ENCODE measurements around the gene CHRD.

DNA sequence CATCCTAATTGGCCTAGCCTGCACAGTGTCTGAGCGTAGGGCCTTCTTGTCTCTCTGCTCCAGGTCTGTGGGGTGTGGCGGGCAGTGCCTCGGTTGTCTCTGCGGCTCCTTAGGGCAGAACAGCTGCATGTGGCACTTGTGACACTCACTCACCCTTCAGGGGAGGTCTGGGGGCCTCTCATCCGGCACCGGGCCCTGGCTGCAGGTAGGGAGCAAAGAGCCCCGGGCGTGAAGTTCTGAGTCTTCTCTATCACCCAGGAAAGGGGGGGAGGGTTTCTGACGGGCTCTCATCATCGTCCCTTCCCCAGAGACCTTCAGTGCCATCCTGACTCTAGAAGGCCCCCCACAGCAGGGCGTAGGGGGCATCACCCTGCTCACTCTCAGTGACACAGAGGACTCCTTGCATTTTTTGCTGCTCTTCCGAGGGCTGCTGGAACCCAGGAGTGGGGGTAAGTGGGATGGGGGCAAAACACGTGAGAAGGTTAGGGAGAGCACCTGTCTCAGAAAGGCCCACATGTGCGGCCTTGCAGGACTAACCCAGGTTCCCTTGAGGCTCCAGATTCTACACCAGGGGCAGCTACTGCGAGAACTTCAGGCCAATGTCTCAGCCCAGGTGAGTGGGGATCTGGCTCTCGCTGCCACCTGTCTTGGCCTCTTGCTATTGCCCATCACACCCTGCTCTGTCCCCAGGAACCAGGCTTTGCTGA, 2.6 kb downstream of the CHRD start:
- TF ChIP-seq, protein P1, sequence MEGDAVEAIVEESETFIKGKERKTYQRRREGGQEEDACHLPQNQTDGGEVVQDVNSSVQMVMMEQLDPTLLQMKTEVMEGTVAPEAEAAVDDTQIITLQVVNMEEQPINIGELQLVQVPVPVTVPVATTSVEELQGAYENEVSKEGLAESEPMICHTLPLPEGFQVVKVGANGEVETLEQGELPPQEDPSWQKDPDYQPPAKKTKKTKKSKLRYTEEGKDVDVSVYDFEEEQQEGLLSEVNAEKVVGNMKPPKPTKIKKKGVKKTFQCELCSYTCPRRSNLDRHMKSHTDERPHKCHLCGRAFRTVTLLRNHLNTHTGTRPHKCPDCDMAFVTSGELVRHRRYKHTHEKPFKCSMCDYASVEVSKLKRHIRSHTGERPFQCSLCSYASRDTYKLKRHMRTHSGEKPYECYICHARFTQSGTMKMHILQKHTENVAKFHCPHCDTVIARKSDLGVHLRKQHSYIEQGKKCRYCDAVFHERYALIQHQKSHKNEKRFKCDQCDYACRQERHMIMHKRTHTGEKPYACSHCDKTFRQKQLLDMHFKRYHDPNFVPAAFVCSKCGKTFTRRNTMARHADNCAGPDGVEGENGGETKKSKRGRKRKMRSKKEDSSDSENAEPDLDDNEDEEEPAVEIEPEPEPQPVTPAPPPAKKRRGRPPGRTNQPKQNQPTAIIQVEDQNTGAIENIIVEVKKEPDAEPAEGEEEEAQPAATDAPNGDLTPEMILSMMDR (IDR thresholded peaks at IDR 0.05 in 2 of 3, conservative IDR thresholded peaks at IDR 0.05 in 1 of 3; ENCODE audit: control insufficient read depth in 2 of 3, extremely low read depth in 1 of 3, insufficient read depth in 1 of 3, low read depth in 3 of 3, low read length in 3 of 3), result no peak
- no peak for TF ChIP-seq POLR2A (IDR thresholded peaks at IDR 0.05; ENCODE audit: low read depth, low read length)
- no peak for TF ChIP-seq NR2F1 (conservative IDR thresholded peaks at IDR 0.05)
- TF ChIP-seq REST (IDR thresholded peaks at IDR 0.05; ENCODE audit: low read depth, low read length), result no peak
- TF ChIP-seq, protein P2, sequence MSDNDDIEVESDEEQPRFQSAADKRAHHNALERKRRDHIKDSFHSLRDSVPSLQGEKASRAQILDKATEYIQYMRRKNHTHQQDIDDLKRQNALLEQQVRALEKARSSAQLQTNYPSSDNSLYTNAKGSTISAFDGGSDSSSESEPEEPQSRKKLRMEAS (IDR thresholded peaks at IDR 0.05; ENCODE audit: low read depth, low read length), result no peak
- no peak for TF ChIP-seq EP300 (IDR thresholded peaks at IDR 0.05; ENCODE audit: borderline replicate concordance in 1 of 2, control insufficient read depth in 1 of 2, low read depth in 2 of 2, low read length in 2 of 2)
- TF ChIP-seq MXI1 (IDR thresholded peaks at IDR 0.05; ENCODE audit: low read depth, low read length), result no peak
- TF ChIP-seq TAF1 (IDR thresholded peaks at IDR 0.05; ENCODE audit: borderline replicate concordance, low read depth, low read length), result no peak
- TF ChIP-seq CREB1 (IDR thresholded peaks at IDR 0.05; ENCODE audit: low read depth), result no peak
- no peak for TF ChIP-seq ASH2L (IDR thresholded peaks at IDR 0.05; ENCODE audit: borderline replicate concordance, low read depth)
- TF ChIP-seq BCLAF1 (IDR thresholded peaks at IDR 0.05), result no peak
- no peak for TF ChIP-seq ZBTB33 (IDR thresholded peaks at IDR 0.05)

All from GM12878 (cell line).